Ectodermal cell (in vitro differentiated cells): ENCODE measurements around the gene SLK.

Source experiments
- H3K27ac ChIP-seq: 2 replicates; pipeline ENCODE4 v1.7.0; 2013; ENCODE audit warnings: mild to moderate bottlenecking, low read depth, low read length; ENCODE audit not compliant: insufficient read depth, poor library complexity, severe bottlenecking
- H3K27me3 ChIP-seq: 2 replicates; pipeline ENCODE4 v1.7.0; 2013; ENCODE audit warnings: mild to moderate bottlenecking, low read length; ENCODE audit not compliant: insufficient read depth, control insufficient read depth, poor library complexity, severe bottlenecking
- H3K36me3 ChIP-seq: one replicate; pipeline ENCODE4 v1.7.0; 2013; ENCODE audit warnings: low read length; ENCODE audit not compliant: control insufficient read depth, insufficient read depth
- H3K4me1 ChIP-seq: one replicate; pipeline ENCODE4 v1.7.0; 2013; ENCODE audit warnings: low read length; ENCODE audit not compliant: control insufficient read depth, insufficient read depth
- H3K4me3 ChIP-seq: 2 replicates; pipeline ENCODE4 v1.7.0; 2013; ENCODE audit warnings: low read depth, low read length, control low read depth; ENCODE audit not compliant: insufficient read depth
- H3K9me3 ChIP-seq: 2 replicates; pipeline ENCODE4 v1.7.0; 2013; ENCODE audit warnings: mild to moderate bottlenecking, low read length, moderate library complexity; ENCODE audit not compliant: control insufficient read depth
- WGBS, 2 experiments: methylation state at CpG; one replicate each; pipeline ENCODE4 v1.1.7; 2013; ENCODE audit warnings: missing lambda C conversion rate in 2 of 2; 5-methylcytosine and 5-hydroxymethylcytosine counted together

SLK gene

DNA sequence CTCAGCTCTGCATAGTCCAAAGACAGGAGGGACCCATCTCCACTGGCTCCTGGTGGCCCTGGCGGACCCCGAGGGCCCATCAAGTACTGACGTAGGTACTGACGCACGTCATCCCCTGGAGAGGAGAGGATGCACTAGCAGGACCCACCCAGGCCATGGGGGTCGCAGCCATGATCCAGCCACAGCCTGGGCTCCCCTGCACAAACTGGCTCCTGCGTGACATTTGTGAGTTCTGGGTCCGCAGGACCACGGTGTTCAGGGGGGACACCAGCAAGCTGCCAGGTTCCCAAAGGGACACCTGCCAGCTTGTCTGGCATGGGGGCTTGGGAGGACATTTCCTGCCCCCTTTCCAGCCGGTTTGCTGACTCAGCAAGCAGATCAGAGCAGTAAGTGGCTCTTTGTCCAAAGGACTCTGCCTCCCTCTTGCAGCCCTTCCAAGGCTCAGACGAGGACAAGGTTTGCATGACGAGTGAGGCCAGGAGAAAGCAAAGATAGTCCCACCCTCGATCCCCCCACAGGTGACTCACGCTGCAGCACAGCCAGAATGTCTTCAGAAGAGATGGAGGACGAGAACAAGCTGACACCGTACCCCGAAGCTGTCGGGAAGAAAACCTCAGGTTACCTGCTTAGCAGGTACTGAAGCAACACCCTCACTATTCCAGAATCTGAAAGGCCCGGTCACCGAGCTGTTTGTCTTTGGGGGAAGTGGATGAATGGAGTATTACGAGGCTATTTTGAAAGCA lies 69.7 kb downstream of the SLK start:
- WGBS, 2 experiments: 91% methylated on average over 21 of the region's 21 CpGs
- Histone ChIP-seq H3K4me1 (no peaks in the 10 kb centered on the region), H3K27me3 (no peaks in the 10 kb centered on the region), H3K27ac (no peak overlapping the region), H3K4me3 (no peak overlapping the region), H3K9me3 (no peaks in the 10 kb centered on the region), H3K36me3 (no peaks in the 10 kb centered on the region)

DNA sequence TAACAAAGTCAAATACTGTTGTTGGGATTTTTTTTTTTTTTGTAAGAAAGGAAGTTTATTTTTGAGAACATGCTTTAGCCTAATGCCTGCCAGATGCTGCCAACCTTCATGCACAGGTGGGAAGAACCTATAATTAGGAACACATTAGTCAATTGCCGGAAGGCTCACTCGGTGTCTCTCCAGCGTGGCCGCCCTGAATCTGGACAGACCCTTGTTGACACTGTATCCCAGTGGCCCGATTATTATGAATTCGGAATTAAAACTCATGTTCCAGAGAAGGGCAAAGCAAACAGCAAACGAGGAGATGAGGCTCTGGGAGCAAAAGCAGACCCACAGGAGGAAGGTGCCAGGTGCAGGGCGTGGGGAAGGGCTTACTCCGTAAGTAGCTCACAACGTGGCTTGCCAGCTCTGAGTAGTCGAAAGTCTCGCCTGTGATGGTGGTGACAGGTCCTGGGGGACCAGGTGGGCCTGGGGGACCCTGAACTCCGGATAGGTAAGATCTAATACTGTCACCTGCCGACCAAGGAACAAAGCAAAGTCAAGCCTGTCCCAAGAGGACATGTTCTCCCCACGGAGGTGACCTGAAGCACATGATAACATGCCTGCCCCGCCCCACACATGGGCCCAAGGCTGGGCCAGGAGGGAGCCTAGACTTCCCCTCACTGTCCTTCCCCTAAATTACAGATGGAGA lies 70.5 kb downstream of the SLK start:
- WGBS, 2 experiments: 88% methylated on average over 16 of the region's 16 CpGs
- H3K27me3 ChIP-seq: no peaks in the 10 kb centered on the region
- no peak overlapping the region for H3K4me3 ChIP-seq
- no peaks in the 10 kb centered on the region for H3K36me3 ChIP-seq
- H3K27ac ChIP-seq: no peak overlapping the region
- H3K4me1 ChIP-seq: no peaks in the 10 kb centered on the region
- no peaks in the 10 kb centered on the region for H3K9me3 ChIP-seq

DNA sequence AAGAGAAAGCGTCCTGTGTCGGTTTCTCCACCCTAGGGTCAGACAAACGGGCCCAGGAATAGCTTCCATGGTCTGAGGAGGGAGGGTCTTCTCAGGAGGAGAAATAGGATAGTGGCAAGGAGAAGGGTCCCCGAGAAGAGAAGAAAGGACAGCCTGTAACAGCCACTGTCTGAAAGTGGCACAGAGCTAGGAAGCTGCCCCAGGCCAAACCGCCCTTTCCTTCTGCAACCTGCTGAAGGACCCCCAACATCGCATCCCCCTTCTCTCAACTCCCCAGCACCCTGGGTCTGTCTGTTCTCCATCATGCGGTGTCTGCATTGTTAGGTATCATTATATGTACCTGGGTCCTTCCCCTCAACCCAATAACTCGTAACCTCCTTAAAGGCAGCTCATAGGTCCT lies 71.6 kb downstream of the SLK start:
- H3K4me1 ChIP-seq: no peaks in the 10 kb centered on the region
- no peaks in the 10 kb centered on the region for H3K27me3 ChIP-seq
- WGBS, 2 experiments: 92 to 94% methylated on average over 8 of the region's 8 CpGs

DNA sequence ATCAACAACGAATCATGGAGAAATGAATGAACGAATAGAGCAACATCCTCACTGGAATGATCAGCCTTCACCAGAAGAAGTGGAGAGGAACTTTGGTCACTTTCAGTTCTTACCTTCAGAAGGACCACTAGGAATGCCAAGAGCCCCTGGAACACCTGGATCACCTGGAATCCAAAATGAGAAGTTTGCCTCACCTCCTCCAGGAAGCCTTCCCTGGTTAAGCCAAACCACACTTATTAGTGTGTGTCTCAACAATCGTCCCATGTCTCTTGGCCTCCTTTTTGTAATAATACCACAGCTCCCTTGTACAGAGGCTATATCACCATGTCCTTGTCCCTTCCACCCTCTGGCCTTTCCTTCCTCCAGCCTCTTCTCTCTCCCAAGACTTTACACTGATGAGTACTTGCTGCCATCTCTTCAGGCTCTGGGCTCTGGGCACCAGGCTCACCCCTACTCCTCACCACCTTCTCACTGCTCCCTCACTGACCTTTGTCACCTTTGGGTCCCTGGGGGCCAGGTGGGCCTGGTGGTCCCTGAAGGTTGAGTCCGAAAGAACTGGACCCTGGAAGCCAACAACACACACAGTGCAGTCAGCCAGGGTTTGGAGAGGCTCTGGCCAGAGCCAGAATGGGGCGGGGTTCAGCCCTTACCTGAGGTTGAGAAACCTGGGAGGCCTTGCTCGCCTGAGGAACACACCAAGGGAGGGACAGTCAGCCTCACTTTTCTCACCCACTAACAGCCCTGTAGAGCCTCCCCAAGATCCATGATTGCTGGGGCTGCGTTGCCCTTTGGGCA lies 72.2 kb downstream of the SLK start:
- H3K36me3 ChIP-seq: no peaks in the 10 kb centered on the region
- no peaks in the 10 kb centered on the region for H3K9me3 ChIP-seq
- H3K4me1 ChIP-seq: no peaks in the 10 kb centered on the region
- no peaks in the 10 kb centered on the region for H3K27me3 ChIP-seq
- no peak overlapping the region for H3K4me3 ChIP-seq
- no peak overlapping the region for H3K27ac ChIP-seq
- WGBS, 2 experiments: 92% methylated on average over 7 of the region's 7 CpGs

More for the DNA sequence above, 71.6 kb downstream of the SLK start:
- Histone ChIP-seq H3K36me3 (no peaks in the 10 kb centered on the region), H3K9me3 (no peaks in the 10 kb centered on the region), H3K27ac (no peak overlapping the region), H3K4me3 (no peak overlapping the region)

DNA sequence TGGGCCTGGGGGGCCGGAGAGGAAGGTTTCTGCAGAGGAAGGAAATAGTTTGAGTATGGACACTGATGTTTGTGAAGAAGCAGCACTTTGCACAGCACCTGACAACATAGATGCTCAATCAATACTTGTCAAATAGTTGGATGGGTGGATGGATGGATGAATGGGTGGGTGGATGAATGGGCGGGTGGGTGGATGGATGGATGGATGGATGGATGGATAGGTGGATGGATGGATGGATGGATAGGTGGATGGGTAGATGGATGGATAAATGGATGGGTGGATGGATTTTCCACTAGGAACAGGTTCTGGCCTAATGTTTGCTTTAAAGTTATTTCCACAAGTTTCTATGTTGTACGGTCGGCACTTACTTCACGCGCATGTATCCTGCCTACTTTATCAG lies 73.4 kb downstream of the SLK start:
- Histone ChIP-seq H3K27me3 (no peaks in the 10 kb centered on the region), H3K36me3 (no peaks in the 10 kb centered on the region), H3K9me3 (no peaks in the 10 kb centered on the region), H3K27ac (no peak overlapping the region), H3K4me3 (no peak overlapping the region), H3K4me1 (no peaks in the 10 kb centered on the region)
- WGBS, 2 experiments: 75 to 76% methylated on average over 6 of the region's 6 CpGs

DNA sequence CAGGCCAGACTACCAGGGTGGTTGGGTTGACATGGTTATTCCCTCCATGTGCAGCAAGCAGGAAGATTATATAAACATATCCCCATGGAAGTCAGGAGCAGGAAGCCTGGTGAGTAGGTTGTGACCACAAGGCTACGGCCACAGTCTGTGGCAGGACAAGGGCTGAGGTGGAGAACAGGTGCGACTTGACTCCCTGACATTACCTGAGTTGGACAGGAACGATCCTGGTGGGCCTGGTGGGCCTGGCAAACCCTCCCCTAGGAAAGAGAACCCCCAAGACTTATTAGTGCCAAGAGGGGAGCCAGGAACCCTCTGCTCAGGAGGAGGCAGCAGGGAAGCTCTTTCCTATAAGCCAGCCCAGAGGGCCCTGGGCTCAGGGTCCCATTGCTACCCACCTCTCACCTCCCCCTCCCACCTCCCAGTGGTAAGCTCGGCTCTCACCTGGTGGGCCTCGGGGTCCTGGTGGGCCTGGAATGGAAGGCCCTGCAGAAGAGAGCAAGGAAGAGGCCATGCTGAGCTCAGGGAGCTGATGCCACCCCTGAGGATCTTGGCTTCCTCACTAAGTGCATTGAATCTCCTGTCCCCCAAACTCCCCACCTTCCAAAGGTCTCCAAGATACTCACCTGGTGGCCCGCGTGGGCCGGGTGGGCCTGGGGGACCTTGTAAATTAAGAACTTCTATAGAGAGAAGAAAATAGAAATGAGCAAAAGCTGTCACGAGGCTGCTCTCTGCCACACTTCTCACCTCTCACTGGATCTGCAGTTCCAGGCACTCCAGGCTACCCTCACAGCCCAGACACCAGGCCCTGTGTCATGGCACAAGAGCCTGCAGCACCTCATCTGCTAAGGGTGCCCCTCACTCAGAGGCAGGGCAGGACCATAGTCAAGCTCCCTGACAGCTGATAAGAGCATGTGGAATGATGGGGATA lies 74.2 kb downstream of the SLK start:
- 76 to 87% methylated on average over 9 of the region's 9 CpGs for WGBS, 2 experiments
- peaks cover 3% of the 10 kb centered on the region for H3K4me1 ChIP-seq

DNA sequence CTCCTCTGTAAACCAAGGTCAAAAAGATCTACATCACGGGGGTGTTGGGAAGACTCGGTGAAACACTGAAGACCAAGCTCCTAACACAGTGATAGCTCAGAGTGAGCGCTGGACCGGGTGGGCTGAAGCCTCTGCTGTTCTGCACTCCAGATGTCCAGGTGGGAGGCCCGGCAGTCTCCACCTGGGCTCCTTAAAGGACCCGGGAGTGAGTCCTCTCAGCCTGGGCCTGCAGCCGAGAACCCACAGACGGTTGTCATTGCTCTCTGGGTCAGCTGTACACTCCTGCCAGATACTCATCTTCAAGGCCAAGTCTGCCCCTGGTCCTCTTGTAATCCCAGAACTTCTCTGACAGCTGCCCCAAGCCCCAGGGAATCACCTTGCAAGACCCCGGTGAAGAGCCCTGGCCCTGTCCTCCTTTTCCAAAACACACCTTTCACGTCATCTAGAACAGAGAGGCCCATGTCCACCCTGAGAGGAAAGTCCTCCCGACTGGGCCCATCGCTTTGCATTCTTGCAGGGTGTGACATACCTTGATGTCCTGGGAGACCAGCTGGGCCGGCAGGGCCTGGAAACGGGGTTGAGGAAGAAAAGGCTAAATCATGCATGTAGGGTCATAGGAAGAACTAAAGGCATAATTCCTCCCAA lies 75.1 kb downstream of the SLK start:
- Histone ChIP-seq H3K4me3 (no peak overlapping the region), H3K4me1 (peaks cover 3% of the 10 kb centered on the region), H3K36me3 (no peaks in the 10 kb centered on the region), H3K27ac (no peak overlapping the region), H3K9me3 (no peaks in the 10 kb centered on the region), H3K27me3 (no peaks in the 10 kb centered on the region)
- WGBS, 2 experiments: 93% methylated on average over 14 of the region's 14 CpGs

More for the DNA sequence above, 74.2 kb downstream of the SLK start:
- H3K9me3 ChIP-seq: no peaks in the 10 kb centered on the region
- no peak overlapping the region for H3K4me3 ChIP-seq
- H3K27ac ChIP-seq: no peak overlapping the region
- no peaks in the 10 kb centered on the region for H3K36me3 ChIP-seq
- no peaks in the 10 kb centered on the region for H3K27me3 ChIP-seq

DNA sequence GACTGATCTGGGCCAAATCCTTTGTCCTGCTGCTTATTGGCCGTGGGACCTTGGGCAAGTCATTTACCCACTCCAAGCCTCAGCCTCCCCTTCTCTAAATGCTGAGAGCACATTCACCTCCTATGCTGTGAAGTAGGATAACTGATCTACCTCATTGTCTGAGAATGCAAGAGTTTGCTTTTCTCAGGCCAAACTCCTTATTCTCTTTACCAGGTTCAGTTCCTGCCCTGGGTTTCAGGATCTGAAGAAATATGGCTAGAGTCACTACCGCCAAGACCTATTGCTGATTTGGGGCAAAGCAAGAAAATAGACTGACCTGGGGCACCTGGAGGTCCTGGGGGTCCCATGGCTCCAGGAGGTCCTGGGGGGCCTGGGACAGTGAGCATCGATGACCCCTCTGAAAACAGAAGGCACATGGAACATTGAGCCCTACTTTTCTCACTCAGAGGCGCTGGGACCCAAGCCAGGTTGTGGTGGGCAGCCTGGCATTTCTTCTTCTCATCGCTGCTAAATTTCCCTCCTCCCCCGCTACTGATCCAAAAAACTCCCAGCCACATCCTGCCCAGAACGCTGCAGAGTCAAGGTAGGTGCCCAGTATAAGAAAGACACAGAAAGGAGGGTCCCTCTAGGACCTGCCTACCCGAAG lies 76.4 kb downstream of the SLK start:
- 89% methylated on average over 8 of the region's 8 CpGs for WGBS, 2 experiments

DNA sequence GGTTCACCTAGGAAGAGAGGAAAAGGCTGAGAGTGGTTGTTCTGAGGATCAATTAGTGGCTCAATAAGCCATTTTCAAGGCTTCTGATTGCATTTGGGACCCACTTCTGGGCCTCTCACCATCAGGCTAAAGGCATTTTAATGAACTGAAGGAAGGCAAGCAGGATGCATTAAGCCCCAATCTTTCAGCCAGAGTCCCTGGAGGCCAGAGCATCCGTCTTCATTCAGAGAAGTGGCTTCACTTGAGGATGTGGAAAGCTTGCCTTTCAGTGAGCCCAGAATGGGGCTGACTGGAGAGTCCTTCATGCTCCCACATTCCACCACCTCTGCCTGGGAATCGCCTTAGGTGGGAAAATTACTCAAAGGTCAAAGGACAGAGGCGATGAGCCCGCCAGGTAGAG lies 76.9 kb downstream of the SLK start:
- Histone ChIP-seq H3K27me3 (no peaks in the 10 kb centered on the region), H3K4me1 (peaks cover 3% of the 10 kb centered on the region), H3K27ac (no peak overlapping the region), H3K36me3 (no peaks in the 10 kb centered on the region), H3K9me3 (no peaks in the 10 kb centered on the region), H3K4me3 (no peak overlapping the region)
- 87 to 93% methylated on average over 4 of the region's 4 CpGs for WGBS, 2 experiments

More for the DNA sequence above, 76.4 kb downstream of the SLK start:
- H3K27me3 ChIP-seq: no peaks in the 10 kb centered on the region
- no peaks in the 10 kb centered on the region for H3K36me3 ChIP-seq
- H3K4me1 ChIP-seq: peaks cover 3% of the 10 kb centered on the region
- no peak overlapping the region for H3K4me3 ChIP-seq
- H3K9me3 ChIP-seq: no peaks in the 10 kb centered on the region
- no peak overlapping the region for H3K27ac ChIP-seq
